ENCODE results near the gene TBC1D13.
"Not testable (repeated sequence)": the region's sequence is repeated elsewhere in the genome, so short reads cannot be mapped to it uniquely, and the experiment has no call there.

The TBC1D13 gene

GRCh38 chr9:128821584-128822406, 34.7 kb downstream of the TBC1D13 start:
- DNase-seq (ENCODE audit: low read depth), result no peak

- DNase-seq (ENCODE audit: low read depth), result no peak
These were observed 35.5 kb downstream of the TBC1D13 start for GRCh38 chr9:128822407-128823042.

- no peak for DNase-seq (ENCODE audit: low read depth)
These were observed 36.4 kb downstream of the TBC1D13 start for GRCh38 chr9:128823362-128823902.

GRCh38 chr9:128823903-128824406, 36.9 kb downstream of the TBC1D13 start:
- DNase-seq (ENCODE audit: low read depth), result no peak

- no peak for DNase-seq (ENCODE audit: low read depth)
These were observed 37.9 kb downstream of the TBC1D13 start for GRCh38 chr9:128824911-128825310.

- no peak for DNase-seq (ENCODE audit: low read depth)
These were observed 39.1 kb downstream of the TBC1D13 start for GRCh38 chr9:128825923-128826700.

GRCh38 chr9:128828267-128828666, 41.2 kb downstream of the TBC1D13 start:
- DNase-seq (ENCODE audit: low read depth), result no peak

- DNase-seq (ENCODE audit: low read depth), result peak; percentile 7
These were observed 41.8 kb downstream of the TBC1D13 start for GRCh38 chr9:128828719-128829452.

GRCh38 chr9:128829477-128830251, 42.6 kb downstream of the TBC1D13 start, which contains the start of gene SPOUT1:
Gene SPOUT1 (minus strand): TSS chr9:128829794. CDS start chr9:128829780, 14 bp downstream.
- DNase-seq (ENCODE audit: low read depth), result peak; percentile 92

GRCh38 chr9:128833696-128834095, 46.6 kb downstream of the TBC1D13 start:
- no peak for DNase-seq (ENCODE audit: low read depth)

- no peak for DNase-seq (ENCODE audit: low read depth)
These were observed 48.5 kb downstream of the TBC1D13 start for GRCh38 chr9:128835246-128836210.

- no peak for DNase-seq (ENCODE audit: low read depth)
These were observed 49.6 kb downstream of the TBC1D13 start for GRCh38 chr9:128836509-128837145.

GRCh38 chr9:128838338-128838737, 51.3 kb downstream of the TBC1D13 start:
- no peak for DNase-seq (ENCODE audit: low read depth)

GRCh38 chr9:128840524-128840923, 53.5 kb downstream of the TBC1D13 start:
- no peak for DNase-seq (ENCODE audit: low read depth)

- DNase-seq (ENCODE audit: low read depth), result no peak
These were observed 54.8 kb downstream of the TBC1D13 start for GRCh38 chr9:128841694-128842492.

GRCh38 chr9:128843171-128843570, 56.1 kb downstream of the TBC1D13 start:
- not testable (repeated sequence) for DNase-seq (ENCODE audit: low read depth)

GRCh38 chr9:128845186-128845931, 58.3 kb downstream of the TBC1D13 start:
- DNase-seq (ENCODE audit: low read depth), result peak; percentile 18
